Measurements from ENCODE around the gene MEIKIN. TPM values are rescaled to one million over a fixed set of nuclear protein-coding genes. Genes with fewer than 3 reads are reported as not detected.

The MEIKIN gene
- polyA plus RNA-seq, 1 donor from 2014 or later, result not detected

DNA sequence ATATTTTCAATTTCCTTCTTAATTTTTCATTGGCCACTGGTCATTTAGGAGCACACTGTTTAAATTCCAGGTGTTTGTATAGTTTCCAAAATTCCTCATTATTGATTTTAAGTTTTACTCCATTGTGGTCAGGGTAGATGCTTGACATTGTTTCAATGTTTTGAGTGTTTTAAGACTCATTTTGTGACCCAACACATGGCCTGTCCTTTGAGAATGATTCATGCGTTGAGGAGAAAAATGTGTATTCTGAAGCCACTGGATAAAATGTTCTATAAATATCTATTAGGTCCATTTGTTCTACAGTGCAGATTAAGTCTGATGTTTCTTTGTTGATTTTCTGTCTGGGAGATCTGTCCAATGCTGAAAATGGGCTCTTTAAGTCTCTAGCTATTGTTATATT, 124.2 kb downstream of the MEIKIN start:
- H3F3A ChIP-seq (ENCODE audit: insufficient read depth, low read length, poor library complexity, severe bottlenecking), result no peaks in the 10 kb centered on the region
- H3K4me2 ChIP-seq (ENCODE audit: low read length), result no peak overlapping the region
- H3K27ac ChIP-seq (ENCODE audit: low read length), result no peak overlapping the region
- H3K36me3 ChIP-seq (ENCODE audit: insufficient read depth, low read length), result no peaks in the 10 kb centered on the region
- H3K9ac ChIP-seq (ENCODE audit: low read length), result no peak overlapping the region
- H4K20me1 ChIP-seq (ENCODE audit: insufficient read depth), result no peaks in the 10 kb centered on the region
- TF ChIP-seq, protein P1, sequence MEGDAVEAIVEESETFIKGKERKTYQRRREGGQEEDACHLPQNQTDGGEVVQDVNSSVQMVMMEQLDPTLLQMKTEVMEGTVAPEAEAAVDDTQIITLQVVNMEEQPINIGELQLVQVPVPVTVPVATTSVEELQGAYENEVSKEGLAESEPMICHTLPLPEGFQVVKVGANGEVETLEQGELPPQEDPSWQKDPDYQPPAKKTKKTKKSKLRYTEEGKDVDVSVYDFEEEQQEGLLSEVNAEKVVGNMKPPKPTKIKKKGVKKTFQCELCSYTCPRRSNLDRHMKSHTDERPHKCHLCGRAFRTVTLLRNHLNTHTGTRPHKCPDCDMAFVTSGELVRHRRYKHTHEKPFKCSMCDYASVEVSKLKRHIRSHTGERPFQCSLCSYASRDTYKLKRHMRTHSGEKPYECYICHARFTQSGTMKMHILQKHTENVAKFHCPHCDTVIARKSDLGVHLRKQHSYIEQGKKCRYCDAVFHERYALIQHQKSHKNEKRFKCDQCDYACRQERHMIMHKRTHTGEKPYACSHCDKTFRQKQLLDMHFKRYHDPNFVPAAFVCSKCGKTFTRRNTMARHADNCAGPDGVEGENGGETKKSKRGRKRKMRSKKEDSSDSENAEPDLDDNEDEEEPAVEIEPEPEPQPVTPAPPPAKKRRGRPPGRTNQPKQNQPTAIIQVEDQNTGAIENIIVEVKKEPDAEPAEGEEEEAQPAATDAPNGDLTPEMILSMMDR (IDR thresholded peaks at IDR 0.05; ENCODE audit: poor library complexity, severe bottlenecking), result no peak
- TF ChIP-seq MXI1 (conservative IDR thresholded peaks at IDR 0.05; ENCODE audit: poor library complexity, severe bottlenecking), result no peak
- no peak for TF ChIP-seq SMC3 (conservative IDR thresholded peaks at IDR 0.05; ENCODE audit: poor library complexity)
- TF ChIP-seq EZH2 (IDR thresholded peaks at IDR 0.05; ENCODE audit: borderline replicate concordance, insufficient read depth, low read length, poor library complexity, severe bottlenecking), result no peak
- TF ChIP-seq RAD21 (conservative IDR thresholded peaks at IDR 0.05), result no peak
- no peak for TF ChIP-seq EP300 (conservative IDR thresholded peaks at IDR 0.05; ENCODE audit: poor library complexity, severe bottlenecking)
- no peak for TF ChIP-seq POLR2AphosphoS5 (IDR thresholded peaks at IDR 0.05)
- no peak overlapping the region for H2AFZ ChIP-seq (ENCODE audit: low read depth, low read length)
- no peak overlapping the region for H3K4me3 ChIP-seq (ENCODE audit: low read length)
- H3K27me3 ChIP-seq (ENCODE audit: insufficient read depth, low read depth, low read length), result no peaks in the 10 kb centered on the region
- no peaks in the 10 kb centered on the region for H3K79me2 ChIP-seq (replicated peaks; ENCODE audit: insufficient read depth, low read length)
- no peaks in the 10 kb centered on the region for H3K9me2 ChIP-seq (ENCODE audit: insufficient read depth, low read length)
- H3K9me3 ChIP-seq (ENCODE audit: low read length), result no peaks in the 10 kb centered on the region

DNA sequence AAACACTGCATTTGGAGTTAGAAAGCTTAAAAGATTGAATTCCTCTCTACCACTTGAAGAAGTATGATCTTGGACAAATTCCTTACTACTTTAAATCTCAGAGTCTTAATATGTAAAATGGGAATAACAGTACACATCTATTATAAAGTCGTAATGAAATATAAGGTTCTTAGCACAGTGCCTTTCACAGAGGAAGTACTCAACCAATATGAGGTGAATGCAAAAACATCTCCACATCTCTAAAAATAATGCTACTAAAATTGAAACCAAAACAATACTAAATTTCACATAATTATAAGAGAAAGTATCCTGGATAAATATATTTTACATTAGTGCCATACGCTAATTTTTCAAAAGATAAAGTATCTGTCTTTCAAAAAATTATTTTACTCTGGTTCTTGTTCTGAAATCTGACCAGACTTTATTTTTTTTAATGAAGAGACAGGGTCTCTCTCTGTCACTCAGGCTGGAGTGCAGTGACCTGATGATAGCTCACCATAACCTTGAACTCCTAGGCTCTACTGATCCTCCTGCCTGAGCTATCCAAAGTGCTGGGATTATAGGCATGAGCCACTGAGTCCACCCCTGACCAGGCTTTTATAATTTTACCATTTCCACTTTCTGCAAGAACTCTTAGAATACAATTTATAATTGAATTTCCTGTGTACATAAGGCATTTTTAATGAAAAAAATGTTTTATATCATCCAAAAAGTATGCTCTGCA, 127.3 kb downstream of the MEIKIN start:
- H3K27me3 ChIP-seq (ENCODE audit: insufficient read depth, low read depth, low read length), result no peaks in the 10 kb centered on the region
- no peaks in the 10 kb centered on the region for H3K9me2 ChIP-seq (ENCODE audit: insufficient read depth, low read length)
- no peak overlapping the region for H3K9ac ChIP-seq (ENCODE audit: low read length)
- no peaks in the 10 kb centered on the region for H3K79me2 ChIP-seq (replicated peaks; ENCODE audit: insufficient read depth, low read length)
- no peaks in the 10 kb centered on the region for H3F3A ChIP-seq (ENCODE audit: insufficient read depth, low read length, poor library complexity, severe bottlenecking)
- no peaks in the 10 kb centered on the region for H4K20me1 ChIP-seq (ENCODE audit: insufficient read depth)
- no peak overlapping the region for H2AFZ ChIP-seq (ENCODE audit: low read depth, low read length)
- no peak overlapping the region for H3K4me3 ChIP-seq (ENCODE audit: low read length)
- TF ChIP-seq POLR2AphosphoS5 (IDR thresholded peaks at IDR 0.05) (no peak), RAD21 (conservative IDR thresholded peaks at IDR 0.05) (no peak), TAF1 (IDR thresholded peaks at IDR 0.05; ENCODE audit: low read depth) (no peak), EP300 (conservative IDR thresholded peaks at IDR 0.05; ENCODE audit: poor library complexity, severe bottlenecking) (no peak), EZH2 (IDR thresholded peaks at IDR 0.05; ENCODE audit: borderline replicate concordance, insufficient read depth, low read length, poor library complexity, severe bottlenecking) (no peak), REST (IDR thresholded peaks at IDR 0.05; ENCODE audit: borderline replicate concordance) (no peak), SMC3 (conservative IDR thresholded peaks at IDR 0.05; ENCODE audit: poor library complexity) (no peak), MXI1 (conservative IDR thresholded peaks at IDR 0.05; ENCODE audit: poor library complexity, severe bottlenecking) (no peak)
- TF ChIP-seq, protein P1 (IDR thresholded peaks at IDR 0.05; ENCODE audit: poor library complexity, severe bottlenecking), result no peak
- H3K36me3 ChIP-seq (ENCODE audit: insufficient read depth, low read length), result no peaks in the 10 kb centered on the region
- no peak overlapping the region for H3K27ac ChIP-seq (ENCODE audit: low read length)
- no peaks in the 10 kb centered on the region for H3K9me3 ChIP-seq (ENCODE audit: low read length)
- no peak overlapping the region for H3K4me2 ChIP-seq (ENCODE audit: low read length)

All from neural cell (in vitro differentiated cells).